ENCODE results near the gene ITPA. TPM values are rescaled to one million over a fixed set of nuclear protein-coding genes. Genes with fewer than 3 reads are reported as not detected.

ITPA gene
- total RNA-seq, 1 donor from 2014 or later: 69.7 TPM

DNA sequence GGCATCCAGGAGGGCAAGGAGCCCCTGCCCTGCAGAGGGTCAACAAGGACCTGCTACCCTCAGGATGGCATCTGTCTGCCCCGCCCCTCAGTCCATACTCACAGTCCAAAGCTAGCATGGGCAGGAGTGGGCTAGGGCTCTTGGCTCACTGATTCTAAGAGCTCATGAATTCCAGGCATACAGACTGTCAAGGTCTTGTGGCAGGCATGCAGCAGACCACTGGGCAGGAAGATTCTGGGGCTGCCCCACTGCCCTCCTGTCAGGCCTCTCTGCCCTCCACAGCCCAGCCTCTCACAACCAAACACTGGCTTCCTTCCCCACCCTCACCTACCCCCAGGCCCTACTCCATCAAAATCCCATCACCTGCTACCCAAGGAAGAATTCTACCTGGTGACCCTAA, 35.3 kb downstream of the ITPA start:
- DNase-seq (ENCODE audit: low spot score): no peak

DNA sequence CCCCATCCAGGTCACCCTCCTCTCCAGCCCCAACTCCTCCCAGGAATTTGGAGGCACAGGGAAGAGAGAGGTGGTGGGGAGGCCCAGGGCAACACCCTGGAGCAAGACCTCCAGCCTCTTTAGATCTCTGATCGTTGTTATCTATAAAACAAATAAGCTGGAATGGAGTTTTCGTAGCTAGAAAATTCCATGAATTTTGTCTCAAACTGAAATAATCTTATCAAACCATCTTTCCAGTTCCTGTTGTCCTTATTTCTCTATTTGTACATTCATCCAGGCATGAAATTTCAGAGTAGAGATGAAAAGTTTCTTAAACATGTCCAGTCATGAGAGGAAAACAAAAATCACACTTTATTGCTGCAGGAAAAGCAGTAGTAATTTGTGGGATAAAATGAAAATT, 35.9 kb downstream of the ITPA start:
- DNase-seq (ENCODE audit: low spot score): no peak

GRCh38 chr20:3245711-3246110, 36.4 kb downstream of the ITPA start:
- DNase-seq (ENCODE audit: low spot score): no peak

DNA sequence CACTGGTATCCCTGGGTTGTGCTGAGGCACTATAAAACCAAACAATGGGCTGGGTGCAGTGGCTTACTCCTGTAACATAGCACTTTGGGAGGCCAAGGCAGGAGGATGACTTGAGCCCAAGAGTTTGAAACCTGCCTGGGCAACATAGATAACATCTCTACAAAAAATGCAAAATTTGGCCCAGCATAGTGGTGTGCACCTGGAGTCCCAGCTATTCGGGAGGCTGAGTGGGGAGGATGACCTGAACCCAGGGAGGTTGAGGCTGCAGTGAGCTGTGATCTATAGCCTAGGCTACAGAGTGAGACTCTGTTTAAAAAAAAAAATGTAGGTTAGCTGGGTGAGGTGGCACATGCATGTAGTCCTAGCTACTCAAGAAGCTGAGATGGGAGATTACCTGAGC, 37.4 kb downstream of the ITPA start:
- no peak for DNase-seq (ENCODE audit: low spot score)

DNA sequence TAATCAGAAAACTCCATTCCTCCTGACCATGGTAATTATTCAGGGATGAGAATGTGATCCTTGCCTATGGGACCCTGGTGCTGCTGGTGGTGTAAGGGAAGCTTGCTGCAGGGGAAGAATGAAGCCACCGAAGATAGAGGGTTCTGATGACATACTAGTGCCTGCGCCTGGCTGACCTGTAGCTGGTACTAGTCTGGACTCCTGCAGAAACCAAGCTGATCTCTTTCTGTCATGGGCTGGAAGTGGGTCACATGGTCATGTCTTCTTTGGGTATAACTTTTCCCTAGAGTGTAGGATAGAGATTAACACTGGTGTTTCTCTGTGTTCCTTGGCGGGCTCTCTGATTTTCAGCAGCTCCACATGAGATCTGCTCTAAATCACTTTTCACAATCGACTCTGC, 38.3 kb downstream of the ITPA start:
- DNase-seq (ENCODE audit: low spot score): no peak

GRCh38 chr20:3248167-3248992, 39.1 kb downstream of the ITPA start:
- DNase-seq (ENCODE audit: low spot score): no peak

- DNase-seq (ENCODE audit: low spot score): no peak
These were observed 39.7 kb downstream of the ITPA start for GRCh38 chr20:3248993-3249347.

DNA sequence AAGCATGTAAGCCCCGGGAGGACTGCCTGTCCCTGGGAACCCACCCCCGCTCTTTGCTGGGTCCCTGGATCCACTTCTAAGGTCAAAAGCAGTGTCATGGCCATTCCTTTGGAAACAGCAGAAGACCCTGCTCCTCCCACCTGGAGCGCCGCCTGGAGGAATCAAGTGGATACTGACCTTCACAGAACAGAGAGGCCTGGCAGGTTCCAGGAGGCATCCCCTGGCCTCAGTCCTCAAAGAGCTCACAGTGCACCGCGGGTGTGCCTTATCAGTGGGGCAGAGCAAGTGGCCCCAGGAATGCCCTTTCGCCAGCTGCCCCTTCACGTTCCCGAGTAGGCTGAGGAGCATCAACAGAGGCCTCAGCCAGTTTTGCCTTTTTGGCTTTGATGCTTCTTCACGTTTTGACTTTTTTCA, 40.8 kb downstream of the ITPA start:
- DNase-seq (ENCODE audit: low spot score): no peak

- DNase-seq (ENCODE audit: low spot score): no peak
These were observed 42.5 kb downstream of the ITPA start for GRCh38 chr20:3251806-3252205.

DNA sequence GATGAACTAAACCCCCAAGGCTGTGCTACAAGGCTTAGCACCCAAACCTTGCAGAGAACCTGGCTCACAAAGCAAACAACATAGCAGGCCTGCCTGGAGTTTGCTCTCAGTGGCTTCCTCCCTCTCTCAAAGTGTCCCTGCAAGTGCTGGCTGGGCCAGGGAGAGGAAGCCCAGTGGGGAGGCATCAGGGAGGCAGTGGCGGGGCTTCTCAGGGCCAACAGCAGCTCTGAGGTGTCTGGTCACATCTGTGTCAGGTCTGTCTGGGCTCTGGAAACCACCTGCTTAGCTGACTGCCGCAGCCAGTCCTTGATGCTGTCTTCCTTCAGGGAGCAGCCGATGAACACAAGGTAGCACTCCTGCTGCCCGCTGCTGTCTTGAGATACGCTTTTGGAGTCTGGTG, 46.4 kb downstream of the ITPA start:
- no peak for DNase-seq (ENCODE audit: low spot score)

DNA sequence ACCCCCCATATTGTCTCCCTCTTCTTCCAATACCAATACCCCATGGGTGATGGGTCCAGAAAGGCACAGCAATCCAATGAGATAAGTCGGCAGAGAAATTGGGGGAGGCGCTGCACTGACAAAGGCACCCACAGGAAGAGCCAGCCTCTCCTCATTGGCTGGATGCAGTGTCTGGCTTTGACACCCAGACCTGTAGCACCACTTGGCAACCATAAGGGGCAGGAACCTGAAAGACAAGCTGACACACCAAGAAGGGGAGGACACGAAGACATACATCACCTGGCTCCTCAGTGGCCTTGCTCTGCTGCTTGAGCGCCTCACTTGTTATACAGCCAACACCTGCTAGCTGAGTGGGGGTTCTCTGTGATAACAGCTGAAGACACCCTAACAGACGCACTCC, 49.1 kb downstream of the ITPA start:
- DNase-seq (ENCODE audit: low spot score): no peak

GRCh38 chr20:3262566-3262965, 53.3 kb downstream of the ITPA start:
- DNase-seq (ENCODE audit: low spot score): no peak

DNA sequence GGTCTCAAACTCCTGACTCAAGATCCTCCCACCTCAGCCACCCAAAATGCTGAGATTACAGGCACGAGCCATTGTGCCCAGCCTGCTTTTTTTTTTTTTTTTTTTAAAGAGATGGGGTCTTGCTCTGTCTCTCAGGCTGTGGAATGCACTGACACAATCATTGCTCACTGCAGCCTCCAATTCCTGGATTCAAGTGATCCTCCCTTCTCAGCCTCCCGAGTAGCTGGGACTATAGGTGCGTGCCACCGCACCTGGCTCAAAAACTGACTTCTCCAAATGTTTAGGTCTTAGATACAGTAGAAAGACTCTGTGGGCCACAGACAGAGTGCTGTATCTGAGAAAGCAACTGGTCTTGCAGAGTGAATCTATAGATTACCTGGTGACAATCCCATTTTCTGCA, 60.8 kb downstream of the ITPA start:
- DNase-seq (ENCODE audit: low spot score): no peak

DNA sequence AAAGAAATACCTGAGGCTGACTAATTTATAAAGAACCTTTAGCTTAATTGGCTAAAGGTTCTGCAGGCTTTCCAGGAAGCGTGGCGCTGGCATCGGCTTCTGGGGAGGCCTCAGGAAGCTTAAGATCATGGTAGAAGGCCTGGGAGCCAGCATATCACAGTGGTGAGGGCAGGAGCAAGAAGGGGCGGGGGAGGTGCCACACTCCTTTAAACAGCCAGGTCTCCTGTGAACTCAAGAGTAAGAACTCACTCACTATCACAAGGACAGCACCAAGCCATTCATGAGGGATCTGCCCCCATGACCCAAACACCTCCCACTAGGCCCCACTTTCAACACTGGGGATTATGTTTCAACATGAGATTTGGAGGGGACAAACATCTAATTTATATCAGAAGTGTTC, 64.1 kb downstream of the ITPA start:
- no peak for DNase-seq (ENCODE audit: low spot score)

Other genes starting within 250 kb of the ITPA start
- gene GNRH2, start 165.9 kb upstream of the ITPA start, total RNA-seq: 1.5 TPM
- gene MRPS26, start 163.4 kb upstream of the ITPA start, total RNA-seq: 49.6 TPM
- not detected for gene OXT, start 137.9 kb upstream of the ITPA start, total RNA-seq
- not detected for gene AVP, start 124.8 kb upstream of the ITPA start, total RNA-seq
- 12.9 TPM for gene FASTKD5, start 49.6 kb upstream of the ITPA start, total RNA-seq
- gene UBOX5, start 49.6 kb upstream of the ITPA start, total RNA-seq: 8.7 TPM
- gene LZTS3, start 35.9 kb upstream of the ITPA start, total RNA-seq: 10.1 TPM
- 62.9 TPM for gene DDRGK1, start 4.8 kb upstream of the ITPA start, total RNA-seq
- gene SLC4A11, start 29.7 kb downstream of the ITPA start, total RNA-seq: 56.3 TPM
- 36.1 TPM for gene DNAAF9, start 198.2 kb downstream of the ITPA start, total RNA-seq

Measured in ureter (tissue), 1 donor.